GM18951 (cell line): Measurements from ENCODE around the gene NAALADL2.
"Not testable (repeated sequence)": the region's sequence is repeated elsewhere in the genome, so short reads cannot be mapped to it uniquely, and the experiment has no call there.

Source experiments
- POLR2A ChIP-seq: IDR thresholded peaks from 4 replicates; pipeline ENCODE4 v1.6.1; 2011; ENCODE audit warnings: mild to moderate bottlenecking; ENCODE audit not compliant: insufficient read length, insufficient read depth; ENCODE audit errors: extremely low read depth
- in situ Hi-C: fragments of 300-500 bp; cut with MboI; formaldehyde crosslinking; loops from one replicate; pipeline ENCODE4 v1.12.0; 2022; ENCODE audit warnings: low sequenced_read_pairs, mixed read lengths, inconsistent platforms; ENCODE audit not compliant: unreplicated experiment

The NAALADL2 gene

GRCh38 chr3:175340338-175341015, 481.3 kb downstream of the NAALADL2 start:
- no peak for TF ChIP-seq POLR2A
- in situ Hi-C loops: no loop called here

- in situ Hi-C loops: no loop called here
- TF ChIP-seq POLR2A: no peak
Observed at GRCh38 chr3:175342196-175342595, 483.1 kb downstream of the NAALADL2 start.

GRCh38 chr3:175343946-175344345, 484.8 kb downstream of the NAALADL2 start:
- in situ Hi-C loops: no loop called here
- TF ChIP-seq POLR2A: no peak

GRCh38 chr3:175346573-175347356, 487.6 kb downstream of the NAALADL2 start:
- TF ChIP-seq POLR2A: no peak
- in situ Hi-C loops: no loop called here

- in situ Hi-C loops: no loop called here
- no peak for TF ChIP-seq POLR2A
Observed at GRCh38 chr3:175349168-175349567, 490.0 kb downstream of the NAALADL2 start.

- in situ Hi-C loops: no loop called here
- no peak for TF ChIP-seq POLR2A
Observed at GRCh38 chr3:175355801-175356335, 496.7 kb downstream of the NAALADL2 start.

GRCh38 chr3:175356899-175357324, 497.8 kb downstream of the NAALADL2 start:
- no peak for TF ChIP-seq POLR2A
- in situ Hi-C loops: no loop called here

- no peak for TF ChIP-seq POLR2A
- in situ Hi-C loops: no loop called here
Observed at GRCh38 chr3:175357758-175358157, 498.6 kb downstream of the NAALADL2 start.

- no peak for TF ChIP-seq POLR2A
- in situ Hi-C loops: no loop called here
Observed at GRCh38 chr3:175358935-175359334, 499.8 kb downstream of the NAALADL2 start.

GRCh38 chr3:175370426-175370825, 511.3 kb downstream of the NAALADL2 start:
- in situ Hi-C loops: not testable (repeated sequence)

GRCh38 chr3:175371187-175371586, 512.1 kb downstream of the NAALADL2 start:
- in situ Hi-C loops: not testable (repeated sequence)

GRCh38 chr3:175374705-175375104, 515.6 kb downstream of the NAALADL2 start:
- in situ Hi-C loops: no loop called here
- no peak for TF ChIP-seq POLR2A

GRCh38 chr3:175378348-175378747, 519.2 kb downstream of the NAALADL2 start:
- TF ChIP-seq POLR2A: no peak
- in situ Hi-C loops: no loop called here

- no peak for TF ChIP-seq POLR2A
- in situ Hi-C loops: no loop called here
Observed at GRCh38 chr3:175381685-175382084, 522.6 kb downstream of the NAALADL2 start.

GRCh38 chr3:175383371-175383770, 524.2 kb downstream of the NAALADL2 start:
- TF ChIP-seq POLR2A: no peak
- in situ Hi-C loops: no loop called here
